NOMO-1 treated with DMSO at 0.1 percent for 48 hours (cell line): Measurements from ENCODE around the gene FRG2.
"Not testable (repeated sequence)": the region's sequence is repeated elsewhere in the genome, so short reads cannot be mapped to it uniquely, and the experiment has no call there.

Source experiments
- DNase-seq: peaks from one replicate; lab custom pipeline; 2025; ENCODE audit not compliant: unreplicated experiment; lab: John Stamatoyannopoulos, UW

FRG2 gene

DNA sequence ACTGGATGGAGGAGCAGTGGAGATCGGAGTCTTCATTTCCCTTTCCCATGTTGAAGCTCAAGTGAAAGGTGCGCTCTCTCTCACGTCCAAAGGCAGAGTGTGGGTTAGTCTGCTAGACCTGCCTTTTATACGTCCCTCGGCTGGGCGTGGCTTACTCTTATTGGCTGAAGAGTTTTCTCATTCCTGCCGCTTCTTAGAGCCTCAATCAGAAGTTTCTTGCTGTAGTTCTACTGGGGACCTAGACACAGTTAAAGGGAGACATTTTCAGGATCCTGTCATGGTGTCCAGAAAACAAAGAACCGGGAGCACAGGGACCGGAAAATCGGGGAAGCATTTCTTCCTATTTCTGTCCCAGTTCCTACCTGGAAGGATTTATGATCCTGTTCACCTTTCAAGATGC is at the start of gene FRG2:
Gene FRG2 (minus strand): TSS at position 101 of the 400 bp plus-strand sequence. CDS start 52 bp downstream, at position 49.
- DNase-seq = not testable (repeated sequence)

DNA sequence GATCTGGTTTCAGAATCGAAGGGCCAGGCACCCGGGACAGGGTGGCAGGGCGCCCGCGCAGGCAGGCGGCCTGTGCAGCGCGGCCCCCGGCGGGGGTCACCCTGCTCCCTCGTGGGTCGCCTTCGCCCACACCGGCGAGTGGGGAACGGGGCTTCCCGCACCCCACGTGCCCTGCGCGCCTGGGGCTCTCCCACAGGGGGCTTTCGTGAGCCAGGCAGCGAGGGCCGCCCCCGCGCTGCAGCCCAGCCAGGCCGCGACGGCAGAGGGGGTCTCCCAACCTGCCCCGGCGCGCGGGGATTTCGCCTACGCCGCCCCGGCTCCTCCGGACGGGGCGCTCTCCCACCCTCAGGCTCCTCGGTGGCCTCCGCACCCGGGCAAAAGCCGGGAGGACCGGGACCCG is 41.3 kb upstream of the FRG2 start:
- DNase-seq = not testable (repeated sequence)

DNA sequence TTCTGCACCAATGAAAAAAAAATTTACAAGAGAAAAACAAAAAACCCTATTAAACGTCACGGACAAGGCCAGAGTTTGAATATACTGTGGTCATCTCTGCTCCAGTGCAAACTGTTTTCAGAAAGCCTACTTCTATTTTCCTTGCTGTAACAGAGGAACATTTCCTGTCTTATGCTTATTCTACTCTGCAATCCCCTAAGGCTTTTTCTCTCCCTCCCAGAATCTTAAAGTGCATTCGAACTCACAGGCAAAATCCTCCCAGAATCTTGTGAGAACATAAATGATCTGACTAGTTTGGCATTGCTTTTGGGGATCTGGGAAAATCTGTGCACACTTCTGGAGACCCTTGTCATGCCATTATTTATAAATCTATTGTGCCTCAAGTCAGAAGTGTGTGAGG is 37.7 kb upstream of the FRG2 start:
- not testable (repeated sequence) for DNase-seq

DNA sequence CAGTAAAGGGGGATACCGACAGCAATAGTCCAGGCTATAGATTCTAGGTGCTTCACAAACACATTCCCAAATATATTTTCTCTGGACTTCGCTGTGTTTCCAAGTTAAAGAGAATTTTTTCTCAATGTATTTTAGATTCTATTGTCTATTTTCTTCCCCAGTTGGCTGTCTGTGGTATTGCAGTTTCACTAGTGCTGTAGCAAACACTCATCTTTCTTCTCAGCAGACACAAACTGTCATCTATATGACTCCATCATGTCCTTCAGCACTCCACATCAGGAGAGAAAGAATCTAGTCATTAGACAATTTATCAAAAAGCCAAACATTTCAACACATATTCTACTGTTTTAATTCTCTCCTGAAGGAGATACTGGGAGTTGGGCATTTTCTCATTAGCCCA is 37.3 kb upstream of the FRG2 start, which contains the start of gene DBET:
Gene DBET (plus strand): TSS at position 161 of the 400 bp plus-strand sequence.
- DNase-seq = not testable (repeated sequence)

DNA sequence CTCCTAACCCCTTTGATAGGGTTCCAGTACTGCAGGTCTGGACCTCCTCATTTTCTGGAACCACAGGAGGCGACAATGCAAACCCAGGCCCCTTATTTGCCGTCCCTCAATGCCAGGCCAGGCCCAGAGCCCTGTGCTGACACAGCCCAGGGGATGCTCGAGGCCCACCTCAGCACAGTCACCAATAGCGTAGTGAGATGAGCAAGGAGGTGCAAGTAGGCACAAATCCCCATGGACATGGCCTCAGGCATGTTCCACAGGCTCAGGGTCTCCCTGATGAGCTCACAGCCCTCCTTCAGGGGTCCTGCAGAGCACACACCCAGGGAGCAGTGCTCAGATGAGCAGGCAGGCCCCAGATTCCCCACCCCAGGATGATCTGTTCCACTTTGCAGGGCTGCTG is 31.9 kb upstream of the FRG2 start:
- DNase-seq = not testable (repeated sequence)

DNA sequence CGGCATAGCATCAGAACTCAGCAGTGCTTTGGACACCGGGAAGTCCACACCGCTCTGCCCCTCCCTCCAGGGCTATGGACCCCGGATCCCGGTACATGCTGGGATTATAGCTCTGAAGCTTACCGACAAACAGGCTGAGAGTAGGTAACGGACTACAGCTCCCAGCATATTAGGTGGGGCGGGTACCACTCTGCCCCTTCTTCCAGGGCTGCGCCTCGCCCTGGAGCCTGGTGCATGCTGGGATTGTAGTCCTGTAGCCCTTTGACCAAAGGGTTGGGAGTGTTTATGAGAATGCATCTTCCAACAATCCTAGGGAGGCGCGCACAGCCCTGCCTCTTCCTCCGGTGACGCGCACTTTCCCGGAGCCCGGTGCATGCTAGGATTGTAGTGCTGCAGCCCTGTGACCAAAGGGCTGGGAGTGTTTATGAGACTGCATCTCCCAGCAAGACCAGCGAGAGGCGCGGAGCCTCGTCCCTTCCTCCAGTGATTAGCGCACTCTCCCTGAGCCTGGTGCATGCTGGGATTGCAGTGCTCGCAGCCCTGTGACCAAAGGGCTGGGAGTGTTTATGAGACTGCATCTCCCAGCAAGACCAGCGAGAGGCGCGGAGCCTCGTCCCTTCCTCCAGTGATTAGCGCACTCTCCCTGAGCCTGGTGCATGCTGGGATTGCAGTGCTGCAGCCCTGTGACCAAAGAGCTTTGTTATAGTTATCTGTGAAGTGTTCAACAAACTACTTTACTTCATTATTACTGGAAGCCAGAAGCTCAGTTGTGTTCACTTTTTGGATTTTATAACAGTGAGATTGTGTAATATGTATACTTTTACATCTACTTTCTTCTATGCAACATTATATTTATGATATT is 22.6 kb upstream of the FRG2 start:
- DNase-seq = not testable (repeated sequence)

DNA sequence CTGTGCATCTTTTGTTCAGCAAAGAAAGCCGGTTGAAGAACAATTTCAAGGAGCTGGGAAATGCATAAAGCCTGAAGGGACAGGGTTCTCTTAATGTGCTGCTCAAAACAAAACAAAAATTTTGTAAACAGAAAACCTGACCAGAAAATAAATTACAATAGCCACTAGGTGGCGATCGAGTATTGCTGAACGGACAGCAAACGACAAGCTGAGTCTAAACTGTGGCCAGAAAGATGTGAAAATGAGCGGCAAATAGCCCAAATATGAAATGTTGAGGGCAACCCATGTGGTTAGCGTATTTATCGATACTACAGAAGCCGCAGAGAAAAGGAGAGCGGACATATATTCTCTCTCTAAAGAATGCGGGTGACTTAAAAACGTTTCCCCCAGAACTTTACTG is 20.6 kb upstream of the FRG2 start:
- not testable (repeated sequence) for DNase-seq

DNA sequence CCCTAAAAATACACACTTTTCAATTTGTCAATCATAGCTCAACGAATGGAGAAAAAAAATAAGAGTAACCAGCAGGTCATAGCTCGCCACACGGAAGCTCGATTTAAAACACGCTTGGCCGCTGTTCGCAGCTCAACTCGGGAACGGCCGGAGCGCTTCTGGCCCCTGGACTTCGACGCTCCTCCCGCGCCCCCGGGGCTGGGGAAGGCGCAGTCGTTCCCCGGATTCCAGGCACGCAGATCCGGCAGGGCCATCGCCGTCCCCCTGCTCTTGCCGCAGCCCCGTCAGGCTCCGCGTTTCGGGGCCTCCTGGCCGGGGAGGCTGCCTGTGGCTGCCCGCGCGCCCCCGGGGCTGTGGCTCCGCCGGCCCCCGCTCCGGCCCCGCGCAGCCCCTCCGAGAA is 13.8 kb upstream of the FRG2 start:
- DNase-seq = not testable (repeated sequence)

DNA sequence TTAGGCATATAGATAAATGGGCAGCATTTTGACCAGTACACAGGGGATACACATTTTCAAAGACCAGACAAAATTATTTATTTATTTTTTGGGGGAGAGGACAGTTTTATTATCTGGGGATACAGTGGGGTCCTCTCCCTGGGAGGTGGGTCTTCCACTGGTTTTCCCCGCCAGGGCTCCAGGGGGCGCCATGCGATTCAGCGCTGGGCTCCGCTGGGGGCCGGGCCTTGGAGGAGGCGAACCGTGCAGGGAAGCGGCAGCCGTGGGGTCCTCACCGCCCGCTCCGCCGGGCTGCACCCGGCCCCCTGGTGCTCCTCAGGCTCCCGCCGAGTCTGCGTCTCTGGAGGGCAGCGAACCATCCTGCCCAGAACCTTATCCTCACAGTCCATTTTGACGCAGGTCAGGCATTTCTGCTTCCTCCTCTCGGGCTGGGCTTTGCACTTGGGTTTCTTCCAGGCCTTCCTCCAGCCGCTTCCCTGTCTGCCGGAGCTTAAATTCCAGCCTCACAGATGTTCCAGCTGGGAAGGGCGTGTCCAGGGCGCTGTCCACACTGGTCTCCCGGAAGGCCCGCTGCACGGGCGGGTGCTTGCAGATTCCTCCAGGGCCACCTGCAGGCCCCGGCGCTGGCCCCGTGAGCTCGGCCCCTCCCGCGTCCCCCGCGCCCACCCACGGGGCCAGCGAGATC is 10.8 kb upstream of the FRG2 start:
- DNase-seq = not testable (repeated sequence)

DNA sequence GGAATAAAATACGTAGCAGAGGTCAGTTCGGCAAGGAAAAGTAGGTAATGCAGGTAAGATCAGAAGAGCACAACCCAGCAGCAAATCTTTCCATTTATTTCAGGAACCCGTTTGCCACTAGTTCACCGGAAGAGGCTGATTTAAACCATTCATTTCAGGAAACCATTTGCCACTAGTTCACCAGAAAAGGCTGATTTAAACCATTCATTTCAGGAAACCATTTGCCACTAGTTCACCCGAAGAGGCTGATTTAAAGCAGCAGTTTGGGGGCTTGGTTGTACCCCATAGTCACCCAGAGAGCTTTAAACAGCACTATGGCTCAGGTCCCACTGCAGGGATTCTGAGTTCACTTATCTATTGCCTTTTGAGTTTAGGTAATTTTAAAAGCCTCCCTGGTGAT is 4.2 kb upstream of the FRG2 start:
- DNase-seq = not testable (repeated sequence)

DNA sequence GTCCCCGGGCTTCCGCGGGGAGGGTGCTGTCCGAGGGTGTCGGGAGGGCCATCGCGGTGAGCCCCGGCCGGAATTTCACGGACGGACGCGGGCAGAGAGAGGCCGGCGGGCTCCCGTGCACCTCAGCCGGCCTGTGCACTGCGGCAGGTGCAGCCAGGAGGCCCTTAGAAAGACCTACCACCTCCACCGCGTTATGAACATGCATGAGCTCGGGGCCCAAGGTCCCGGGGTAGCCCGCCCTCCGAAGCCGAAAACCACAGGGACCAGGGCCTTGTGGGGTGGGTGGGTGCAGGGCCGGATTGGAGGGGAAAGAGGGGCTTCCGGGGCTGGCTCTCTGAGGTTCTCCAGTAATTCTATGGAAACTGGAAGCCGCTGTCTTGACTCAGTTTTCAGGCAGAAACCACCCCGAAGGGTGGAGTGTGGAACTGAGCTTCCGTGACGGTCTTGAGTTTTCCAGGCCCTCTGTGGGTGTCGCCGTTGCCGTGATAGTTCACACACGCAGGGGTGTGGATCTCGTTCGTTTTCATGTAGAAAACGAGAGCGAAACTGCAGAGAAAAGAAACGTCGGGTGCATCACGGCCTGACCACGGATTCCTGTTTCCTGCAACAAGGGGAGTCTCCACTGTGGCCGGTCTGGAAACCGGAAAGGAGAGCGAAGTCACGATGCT is 4.3 kb downstream of the FRG2 start:
- not testable (repeated sequence) for DNase-seq

DNA sequence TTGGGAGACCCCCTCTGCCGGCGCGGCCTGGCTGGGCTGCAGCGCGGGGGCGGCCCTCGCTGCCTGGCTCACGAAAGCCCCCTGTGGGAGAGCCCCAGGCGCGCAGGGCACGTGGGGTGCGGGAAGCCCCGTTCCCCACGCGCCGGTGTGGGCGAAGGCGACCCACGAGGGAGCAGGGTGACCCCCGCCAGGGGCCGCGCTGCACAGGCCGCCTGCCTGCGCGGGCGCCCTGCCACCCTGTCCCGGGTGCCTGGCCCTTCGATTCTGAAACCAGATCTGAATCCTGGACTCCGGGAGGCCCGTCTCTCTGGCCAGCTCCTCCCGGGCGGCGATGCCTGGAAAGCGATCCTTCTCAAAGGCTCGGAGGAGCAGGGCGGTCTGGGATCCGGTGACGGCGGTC is 5.1 kb downstream of the FRG2 start:
- not testable (repeated sequence) for DNase-seq

DNA sequence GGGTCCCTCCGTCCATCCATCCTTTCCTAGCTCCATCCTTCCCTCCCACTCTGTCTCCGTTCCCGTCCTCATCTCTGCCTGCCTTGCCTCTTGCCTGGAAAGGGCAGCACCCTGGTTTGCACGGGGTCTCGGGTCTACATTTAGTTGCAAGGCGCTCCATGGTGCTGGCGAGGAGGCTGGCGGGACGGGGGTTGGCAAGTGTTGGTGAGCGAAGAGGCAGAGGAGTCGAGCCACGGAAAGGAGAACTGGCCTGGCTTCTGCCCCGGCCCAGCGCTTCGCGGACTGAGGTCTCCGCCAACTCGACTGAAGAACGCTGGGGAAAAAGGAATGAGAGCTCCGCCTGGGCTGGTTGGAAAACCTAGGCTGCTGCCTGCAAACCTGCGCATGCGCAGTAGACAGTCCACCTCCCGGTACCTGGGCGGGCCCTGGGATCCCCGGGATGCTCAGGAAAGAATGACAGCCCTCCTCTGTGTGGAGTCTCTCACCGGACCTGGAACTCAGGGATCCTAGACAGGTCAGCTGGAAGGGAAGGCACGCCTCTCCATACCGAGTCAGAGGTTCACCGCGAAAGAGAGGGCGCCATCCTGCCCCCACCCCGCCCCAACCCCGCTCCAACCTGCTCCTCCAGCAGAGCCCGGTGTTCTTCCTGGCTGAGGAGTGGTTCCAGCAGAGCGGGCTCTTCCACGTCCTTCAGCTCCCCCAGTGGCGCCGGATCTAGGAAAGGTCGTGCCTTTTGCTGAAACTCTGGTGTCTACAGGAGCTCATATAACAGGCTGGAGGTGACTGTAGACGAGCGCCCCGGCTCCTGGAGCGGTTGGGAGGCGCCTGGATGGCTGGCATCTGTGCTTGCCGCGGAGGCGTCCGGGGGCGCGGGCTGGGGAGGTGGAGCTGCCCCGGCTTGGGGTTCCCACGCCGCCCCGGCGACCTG is 6.0 kb downstream of the FRG2 start:
- DNase-seq = no peak

DNA sequence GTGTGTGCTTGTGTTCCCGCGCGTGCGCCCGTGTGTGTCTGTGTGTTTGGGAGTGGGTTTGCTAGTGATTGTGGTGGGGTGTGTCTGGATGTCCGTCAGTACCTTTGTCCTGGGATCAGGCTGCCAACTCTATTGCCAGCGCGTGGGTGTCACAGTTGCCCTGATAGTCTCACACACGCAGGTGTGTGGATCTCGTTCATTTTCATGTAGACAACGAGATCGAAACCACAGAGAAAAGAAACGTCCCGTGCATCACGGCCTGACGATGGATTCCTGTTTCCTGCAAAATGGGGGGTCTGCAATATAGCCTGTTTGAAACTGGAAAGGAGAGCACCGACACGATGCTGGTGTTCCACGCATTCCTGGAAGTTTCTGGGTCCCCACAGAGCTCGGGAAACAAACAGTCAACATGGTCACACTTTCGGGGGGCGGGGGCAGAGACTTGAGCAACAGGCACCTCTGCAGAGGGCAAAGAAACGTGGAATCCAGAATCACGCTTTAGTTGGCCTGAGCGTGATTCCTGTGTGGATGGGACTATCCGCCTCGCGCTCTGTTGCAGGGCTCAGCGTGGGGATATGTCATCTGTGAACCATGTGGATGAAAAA is 7.1 kb downstream of the FRG2 start:
- DNase-seq = not testable (repeated sequence)

DNA sequence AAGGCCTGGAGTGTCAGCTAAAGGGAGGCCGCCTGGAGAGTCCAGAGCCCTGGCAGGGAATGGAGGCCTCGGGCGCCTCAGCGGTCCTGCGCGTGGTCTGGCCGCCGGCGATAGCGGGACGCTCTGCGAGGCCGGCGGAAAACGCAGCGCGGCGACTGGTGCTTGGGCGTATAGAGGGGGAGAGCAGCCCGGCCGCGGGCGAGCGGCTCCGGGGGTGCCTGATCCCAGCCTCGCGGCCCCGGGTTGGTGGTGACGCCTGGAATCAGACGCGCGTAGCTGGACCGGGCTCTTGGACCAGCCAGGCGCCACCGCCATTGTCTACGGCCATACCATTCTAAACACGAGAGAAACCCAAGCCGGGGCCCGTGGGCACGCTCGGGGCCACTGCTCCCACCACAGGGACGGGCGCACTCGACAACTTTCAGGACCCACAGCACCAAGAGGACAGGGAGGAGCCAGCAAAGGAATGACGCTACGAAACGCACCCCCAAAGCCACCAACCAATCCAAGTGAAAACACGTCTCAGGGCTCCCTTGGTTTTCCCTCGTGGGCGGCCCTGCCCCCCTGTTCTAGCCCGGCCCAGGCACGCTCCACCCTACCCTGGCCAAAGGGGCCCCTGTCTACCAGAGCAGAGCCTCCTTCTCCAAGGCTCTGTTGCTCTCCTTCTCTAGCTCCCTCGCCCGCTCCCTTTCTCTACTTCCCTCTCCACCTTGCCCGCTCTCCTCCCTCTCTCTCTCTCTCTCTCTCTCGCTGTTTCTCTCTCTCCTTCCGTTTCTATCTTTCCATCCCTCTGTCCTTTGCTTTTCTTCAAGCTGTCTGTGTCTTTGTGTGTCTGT is 7.8 kb downstream of the FRG2 start:
- no peak for DNase-seq

DNA sequence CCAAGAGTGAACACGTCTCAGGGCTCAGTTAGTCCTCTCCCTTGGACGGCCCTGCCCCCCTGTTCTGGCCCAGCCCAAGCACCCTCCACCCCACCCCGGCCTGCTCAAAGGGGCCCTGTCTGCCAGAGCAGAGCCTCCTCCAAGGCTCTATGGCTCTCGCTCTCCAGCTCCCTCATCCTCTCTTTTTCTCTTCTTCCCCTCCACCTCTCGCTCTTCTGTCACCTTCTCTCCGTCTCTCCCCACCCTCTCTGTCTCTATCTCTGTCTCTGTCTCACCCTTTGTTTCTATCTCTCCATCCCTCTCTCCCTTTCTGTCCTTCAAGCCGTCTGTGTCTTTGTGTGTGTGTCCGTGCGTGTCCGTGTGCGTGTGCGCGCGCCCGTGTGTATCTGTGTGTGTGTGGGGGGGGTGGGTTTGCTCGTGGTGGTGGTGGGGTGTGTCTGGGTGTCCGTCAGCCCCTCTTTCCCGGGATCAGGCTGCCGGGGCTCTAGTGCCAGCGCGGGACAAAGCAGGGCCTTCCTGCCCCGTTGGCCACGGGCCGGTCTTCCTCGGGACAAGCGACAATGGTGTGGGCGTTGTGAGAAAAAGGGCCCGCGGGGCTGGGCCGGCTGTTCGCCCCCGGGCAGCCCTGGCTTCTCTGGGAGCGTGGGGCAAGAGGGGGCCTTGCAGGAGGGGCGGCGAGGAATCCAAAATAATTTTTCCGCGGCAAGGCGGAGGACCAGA is 8.7 kb downstream of the FRG2 start:
- DNase-seq = no peak

DNA sequence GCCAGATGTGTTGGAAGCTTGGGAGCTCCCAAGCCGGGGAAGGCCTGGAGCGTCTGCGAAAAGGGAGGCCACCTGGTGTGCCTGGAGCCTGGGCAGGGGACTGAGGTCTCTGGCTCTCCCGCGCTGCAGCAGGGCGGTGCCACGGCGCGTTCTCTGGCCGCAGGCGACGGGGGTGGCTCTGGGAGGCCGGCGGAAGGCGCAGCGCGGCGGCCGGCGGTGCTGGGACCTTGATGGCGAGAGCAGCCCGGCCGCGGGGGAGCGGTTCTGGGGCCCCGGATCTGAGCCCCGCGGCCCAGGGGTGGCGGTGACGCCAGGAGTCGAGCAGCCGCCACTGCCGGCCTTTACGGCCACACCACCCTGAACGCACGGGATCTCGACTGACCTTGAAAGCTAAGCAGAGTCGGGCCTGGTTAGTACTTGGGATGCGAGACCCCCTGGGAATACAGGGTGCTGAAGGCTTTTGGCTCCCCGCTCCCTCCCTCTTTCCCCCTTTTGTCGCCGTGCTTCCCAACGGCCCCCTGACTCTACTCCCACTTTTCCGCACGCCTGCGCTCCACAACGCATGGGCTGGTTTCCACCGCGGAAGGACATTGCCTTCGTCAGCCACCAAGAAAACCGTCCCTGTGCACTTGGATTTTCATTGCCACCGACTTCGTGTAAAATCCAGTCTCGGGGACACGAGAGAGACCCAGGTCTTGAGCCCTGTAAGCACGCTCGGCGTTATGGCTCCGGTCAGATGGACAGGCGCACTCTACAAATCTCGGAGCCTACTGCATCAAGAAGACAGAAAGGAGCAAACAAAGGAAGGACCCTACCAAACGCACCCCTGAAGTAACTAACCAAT is 9.5 kb downstream of the FRG2 start:
- no peak for DNase-seq
